Left hindlimb (tissue), 1 donor: Measurements from ENCODE around the gene DHRS7B.
"Not testable (repeated sequence)": the region's sequence is repeated elsewhere in the genome, so short reads cannot be mapped to it uniquely, and the experiment has no call there.

Experiments
- DNase-seq: peaks from one replicate; pipeline ENCODE4 v3.0.0-alpha.2; 2018

Gene DHRS7B

DNA sequence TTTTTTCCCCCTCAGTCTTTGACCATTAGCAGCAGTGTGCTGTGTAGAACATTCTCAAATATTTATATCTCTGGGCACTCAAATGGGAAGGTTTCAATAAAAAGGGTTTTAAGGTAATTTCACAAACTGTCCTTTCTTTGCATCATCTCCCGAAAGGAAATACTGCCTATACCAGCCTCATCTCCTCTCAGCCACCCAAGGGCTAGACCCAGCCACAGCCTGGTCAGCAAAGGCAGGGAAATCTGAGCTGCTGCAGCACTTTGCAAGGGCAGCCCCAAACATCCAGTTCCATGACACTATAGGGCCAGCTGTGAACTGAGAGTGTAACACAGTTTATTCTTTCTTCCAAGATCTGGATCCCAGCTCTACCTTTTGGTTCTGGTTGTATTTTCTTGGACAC, 58.3 kb downstream of the DHRS7B start:
- no peak for DNase-seq

DNA sequence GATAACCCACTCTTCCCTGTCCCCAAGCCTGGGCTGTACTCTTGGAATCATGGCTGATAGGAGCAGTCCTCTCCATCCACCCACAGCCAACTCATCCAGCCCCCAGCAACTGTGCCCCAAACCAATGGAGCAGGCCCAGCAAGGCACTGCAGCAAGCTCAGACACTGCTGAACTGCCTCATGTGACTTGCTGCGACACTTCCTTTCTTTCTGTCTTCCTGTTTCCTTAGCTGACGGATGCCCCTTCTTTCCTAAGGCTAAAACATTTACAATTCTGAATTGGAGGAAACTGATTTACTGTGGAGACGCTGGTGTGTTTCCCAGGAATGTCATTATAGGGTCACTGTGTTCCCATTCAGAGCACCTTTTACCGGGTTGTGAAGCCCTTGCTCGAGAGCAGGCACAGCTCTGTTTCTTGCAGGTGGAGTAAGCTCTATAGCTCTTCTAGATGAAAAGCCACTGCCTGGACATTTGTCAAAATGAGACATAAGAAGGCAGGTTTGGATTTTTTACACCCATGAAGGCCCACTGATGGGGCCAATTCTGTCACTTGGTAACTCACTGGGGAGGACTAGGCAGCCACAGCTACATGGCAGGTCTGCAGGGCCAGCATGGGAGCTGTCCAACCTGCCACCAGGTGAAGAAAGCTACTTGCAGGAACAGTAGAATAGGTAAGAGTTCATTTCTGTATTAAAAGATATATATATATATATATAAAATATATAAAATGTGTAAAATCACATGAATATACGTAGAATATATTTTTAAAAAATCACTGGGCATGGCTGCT, 59.8 kb downstream of the DHRS7B start:
- DNase-seq = no peak

DNA sequence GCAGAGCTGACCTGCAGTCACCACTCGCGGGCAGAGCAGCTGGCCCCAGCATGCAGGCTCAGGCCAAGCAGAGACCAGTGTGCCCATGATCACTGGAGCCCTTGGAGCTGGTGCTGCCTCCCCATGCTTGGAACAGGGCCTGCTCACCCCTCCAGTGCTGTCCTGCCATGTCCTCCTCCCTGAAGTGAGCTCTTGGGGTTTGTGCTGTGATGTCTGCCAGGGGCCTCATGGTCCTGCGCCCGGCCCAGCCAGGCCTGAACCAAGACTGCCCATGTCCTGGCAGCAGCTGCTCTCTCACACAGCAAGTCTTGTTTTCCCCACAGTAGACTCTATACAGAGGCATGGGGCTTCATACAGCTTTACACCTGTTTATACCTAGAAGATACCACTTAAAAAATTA, 62.6 kb downstream of the DHRS7B start:
- no peak for DNase-seq

DNA sequence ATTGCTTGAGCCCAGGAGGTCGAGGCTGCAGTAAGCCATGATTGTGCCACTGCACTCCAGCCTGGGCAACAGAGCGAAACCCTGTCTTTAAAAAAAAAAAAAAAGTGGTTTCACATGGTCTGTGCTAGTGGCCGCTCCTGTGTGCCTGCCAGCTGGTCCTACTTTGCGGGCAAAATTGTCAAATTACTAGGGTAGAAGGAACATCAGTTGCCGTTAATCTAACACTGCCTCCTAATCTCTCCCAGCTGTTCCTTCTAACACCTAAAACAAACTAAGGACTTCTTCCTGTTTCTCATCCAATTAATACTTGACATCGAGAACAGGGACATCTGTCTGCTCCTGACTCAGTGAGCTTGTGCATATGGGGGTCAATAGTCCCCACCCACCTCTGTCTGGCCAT, 63.3 kb downstream of the DHRS7B start:
- no peak for DNase-seq

DNA sequence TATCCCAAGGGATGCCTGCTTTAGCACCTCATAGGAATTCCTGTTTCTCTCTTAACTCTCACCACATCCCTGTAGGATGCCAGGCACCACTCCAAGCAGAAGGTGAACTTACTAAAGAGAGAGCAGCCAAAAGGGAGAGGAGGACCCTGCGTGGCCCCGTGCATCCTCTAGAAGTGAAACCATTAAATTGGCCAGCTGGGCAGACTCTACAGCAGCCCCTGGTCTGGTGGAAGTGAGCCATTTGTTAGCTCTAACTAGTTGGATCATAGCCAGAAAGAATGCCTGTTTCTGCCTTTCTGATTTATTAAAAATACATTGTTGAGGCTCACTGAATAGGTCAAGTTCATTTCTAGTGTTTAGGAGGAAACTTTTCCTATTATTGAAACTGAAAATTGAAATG, 64.9 kb downstream of the DHRS7B start:
- no peak for DNase-seq

DNA sequence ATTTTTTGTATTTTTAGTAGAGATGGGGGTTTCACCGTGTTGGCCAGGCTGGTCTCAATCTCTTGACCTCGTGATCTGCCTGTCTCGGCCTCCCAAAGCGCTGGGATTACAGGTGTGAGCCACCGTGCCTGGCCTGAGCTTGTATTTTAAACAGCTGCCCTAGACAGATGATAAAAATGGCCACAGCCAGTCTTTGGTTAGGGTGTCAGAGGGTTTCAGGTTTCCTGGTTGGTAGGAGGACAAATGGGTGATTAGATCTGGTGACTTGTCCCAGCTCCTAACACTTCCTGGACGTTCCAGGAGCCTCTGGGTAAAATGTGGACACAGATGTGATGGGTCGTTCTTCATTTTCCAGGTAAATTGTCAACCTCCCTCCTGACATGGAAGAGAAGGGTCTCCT, 65.7 kb downstream of the DHRS7B start:
- not testable (repeated sequence) for DNase-seq

DNA sequence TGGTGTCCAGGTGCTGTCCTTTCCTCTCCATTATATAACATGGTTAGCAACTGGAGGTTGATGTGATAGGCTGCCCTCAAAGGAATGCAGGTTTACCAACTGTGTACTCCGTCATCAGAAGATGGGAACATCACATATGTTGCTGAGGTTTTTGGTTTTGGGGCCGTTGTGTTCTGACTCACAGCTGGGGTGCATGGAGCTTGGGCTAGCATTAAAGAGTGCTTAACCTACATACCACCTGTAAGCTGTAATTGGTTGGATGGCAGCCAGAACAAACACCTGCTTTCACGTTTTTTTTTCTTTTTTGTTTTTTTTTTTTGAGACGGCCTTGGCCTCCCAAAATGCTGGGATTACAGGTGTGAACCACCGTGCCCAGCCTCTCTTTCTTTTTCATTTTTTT, 66.3 kb downstream of the DHRS7B start:
- DNase-seq = no peak

DNA sequence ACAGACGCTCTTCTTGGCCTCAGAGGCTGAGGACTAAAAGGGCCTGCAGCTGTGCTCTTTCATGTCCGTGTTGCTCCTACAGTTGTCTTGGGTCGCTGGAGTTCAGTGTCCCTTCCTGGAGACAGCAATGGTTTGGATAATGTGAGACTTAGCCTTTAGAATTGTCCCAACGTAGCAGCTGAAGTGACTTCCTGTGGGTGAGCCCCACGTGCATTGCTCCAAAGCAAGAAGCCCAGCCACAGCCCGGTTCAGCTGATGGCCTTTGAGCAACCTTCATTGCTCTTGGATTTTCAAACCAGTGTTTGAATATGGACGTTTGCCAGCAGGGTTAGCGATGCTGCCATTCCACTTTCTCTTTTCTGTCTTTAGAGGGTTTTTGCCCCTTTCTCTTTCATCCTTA, 67.5 kb downstream of the DHRS7B start:
- DNase-seq = no peak

DNA sequence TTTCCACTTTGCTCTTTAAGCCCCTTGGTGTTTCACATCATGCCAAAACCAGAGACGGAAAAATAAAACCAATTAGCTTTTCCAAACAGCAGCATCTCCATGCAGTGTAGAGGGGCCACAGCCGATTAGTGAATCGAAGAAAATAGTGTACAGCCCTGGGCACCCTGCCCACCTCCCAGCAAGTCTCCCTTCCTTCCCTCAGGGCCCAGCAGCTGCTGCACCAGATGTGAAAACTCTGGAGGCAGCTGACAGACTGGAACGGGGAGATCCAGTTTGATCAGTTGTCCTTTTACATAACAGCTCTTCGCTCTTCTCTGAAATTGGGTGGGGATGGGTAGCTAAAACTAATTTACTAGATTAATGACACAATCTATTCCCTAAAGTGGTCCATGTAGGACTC, 67.9 kb downstream of the DHRS7B start:
- peak; percentile 78 for DNase-seq

DNA sequence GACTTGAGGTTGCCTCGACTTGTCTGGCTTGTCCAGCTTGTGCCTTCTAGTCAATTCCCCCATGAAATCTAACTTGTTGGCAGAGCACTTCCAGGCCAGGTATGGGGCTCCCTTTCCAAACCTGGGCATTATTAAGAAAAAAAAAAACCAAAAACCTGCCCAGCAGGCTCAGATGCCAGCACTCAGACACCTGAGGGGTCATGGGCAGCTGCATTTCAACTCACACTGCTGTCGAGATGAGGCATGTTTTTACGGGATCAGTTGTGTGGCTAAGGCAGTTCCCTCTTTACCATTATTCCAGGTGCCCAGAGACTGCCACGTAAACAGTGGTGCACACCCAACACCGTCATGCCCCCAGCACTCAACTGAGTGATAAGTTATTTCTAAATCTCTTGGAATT, 69.4 kb downstream of the DHRS7B start:
- no peak for DNase-seq

DNA sequence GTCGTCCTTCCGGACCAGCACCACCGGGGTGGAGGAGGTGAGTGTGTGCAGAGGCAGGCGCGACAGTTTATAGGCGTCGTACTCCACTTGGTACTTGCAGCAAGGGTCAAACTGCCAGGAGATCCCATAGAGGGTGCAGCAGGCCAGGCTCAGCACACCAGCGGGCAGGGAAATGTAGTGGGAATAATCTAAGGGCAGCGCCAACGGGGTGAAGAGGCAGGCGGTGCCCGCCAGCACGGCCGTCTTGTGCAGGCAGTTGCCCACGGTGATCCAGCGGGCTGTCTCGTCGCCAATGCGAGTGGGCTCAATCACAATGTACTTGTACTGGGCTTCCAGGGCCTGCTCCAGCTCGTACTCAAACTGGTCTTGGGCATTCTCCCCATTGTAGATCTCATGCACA, 71.6 kb downstream of the DHRS7B start:
- DNase-seq = no peak

DNA sequence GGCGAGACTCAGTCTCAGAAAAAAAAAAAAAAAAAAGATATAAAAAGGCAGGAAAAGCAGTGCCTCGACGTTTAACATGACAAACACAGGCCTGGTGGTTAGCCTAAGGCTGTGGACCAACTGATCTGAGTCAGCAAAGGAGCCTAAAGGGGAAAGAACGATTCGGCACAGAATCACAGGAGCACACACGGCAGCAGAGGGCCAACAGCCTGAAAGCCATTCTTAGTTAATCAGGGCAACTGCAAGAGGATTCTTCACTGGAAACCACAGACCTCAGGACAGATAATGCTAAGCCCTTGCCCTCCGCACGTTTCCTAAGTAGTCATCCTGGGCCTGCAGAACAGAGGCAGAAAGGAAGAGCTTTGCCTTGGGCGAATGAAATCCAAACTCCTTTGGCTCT, 72.5 kb downstream of the DHRS7B start:
- no peak for DNase-seq

DNA sequence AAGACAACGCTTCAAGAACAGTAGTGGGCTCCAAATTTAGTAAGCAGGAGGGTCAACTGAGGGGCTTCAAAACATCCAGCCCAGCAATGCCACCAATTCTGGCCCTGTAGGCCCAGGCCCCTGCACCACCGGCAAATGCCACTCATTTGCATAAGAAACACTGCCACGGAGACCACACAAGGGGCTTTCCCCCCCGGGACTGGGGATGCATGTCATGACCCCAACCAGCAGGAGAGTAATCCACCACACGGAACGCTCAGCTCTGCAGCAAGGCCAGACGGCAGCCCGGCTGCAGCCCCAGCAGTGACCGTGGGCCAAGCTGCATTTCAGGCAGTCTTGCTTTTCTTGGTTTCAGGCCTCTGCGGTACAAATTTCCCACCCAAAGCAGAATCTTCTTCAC, 73.1 kb downstream of the DHRS7B start:
- DNase-seq = no peak

DNA sequence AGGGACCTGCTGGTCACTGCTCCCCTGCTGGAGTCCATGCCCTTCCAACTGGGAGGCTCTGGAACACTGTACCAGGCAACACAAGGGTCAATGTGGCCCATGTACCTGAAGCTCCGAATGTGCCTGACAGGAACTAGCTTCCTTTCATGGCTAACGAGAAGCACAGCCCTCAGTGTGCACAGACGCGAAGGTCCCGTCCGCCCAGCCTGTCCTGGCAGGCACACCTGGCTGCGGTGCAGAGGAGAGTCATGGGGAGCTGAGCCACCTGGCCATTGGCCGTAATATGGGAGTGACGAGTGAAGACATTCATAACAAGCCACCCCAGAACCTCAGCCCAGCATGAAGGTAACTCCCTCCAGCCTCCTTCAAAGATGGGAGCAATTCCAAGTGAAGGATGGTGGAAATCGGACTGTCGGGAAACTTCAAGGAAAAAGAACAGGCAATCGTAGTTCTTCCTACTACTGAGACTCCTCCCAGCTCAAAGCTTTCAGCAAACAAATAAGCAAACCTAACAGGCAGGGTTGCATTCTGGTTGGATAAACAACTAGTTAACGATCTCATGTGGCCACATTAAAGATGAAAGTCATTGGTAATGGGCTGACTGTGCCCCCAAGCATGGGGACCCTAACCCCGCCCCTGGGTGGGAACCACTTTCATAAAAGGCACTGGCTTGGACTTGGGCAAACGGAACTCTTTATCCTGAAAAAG, 74.0 kb downstream of the DHRS7B start:
- no peak for DNase-seq

DNA sequence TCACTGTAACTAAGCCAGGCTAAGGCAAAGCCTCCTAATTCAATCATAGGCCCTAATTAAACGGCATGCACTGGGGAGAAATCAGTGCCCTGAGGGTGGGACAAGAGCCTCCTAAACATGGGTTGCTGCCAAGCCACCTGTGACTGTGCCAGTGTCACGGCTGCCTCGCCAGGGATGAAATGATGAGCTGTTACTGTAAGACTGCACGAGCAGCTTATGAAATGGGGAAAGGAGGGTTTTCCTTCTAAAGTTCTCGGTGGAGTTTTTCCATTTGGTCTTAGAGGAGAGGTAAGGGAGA, 74.5 kb downstream of the DHRS7B start:
- DNase-seq = no peak

DNA sequence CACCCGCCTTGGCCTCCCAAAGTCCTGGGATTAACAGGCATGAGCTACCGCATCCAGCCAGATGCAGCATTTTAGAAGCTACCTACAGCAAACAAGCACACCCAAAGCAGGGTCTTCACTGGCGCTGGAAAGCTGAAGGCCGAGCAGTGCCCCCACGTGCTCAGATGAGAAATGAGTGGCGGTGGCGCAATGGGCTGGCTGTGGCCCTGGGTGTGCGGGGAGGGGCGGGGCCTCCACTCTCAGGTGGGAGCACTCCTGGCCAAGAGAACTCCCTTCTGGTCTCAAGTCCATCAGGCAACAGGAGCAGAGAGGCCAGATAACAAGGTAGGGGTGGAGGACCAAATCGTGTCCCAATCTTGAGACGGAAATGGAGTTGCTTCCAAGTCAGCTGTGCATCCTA, 75.1 kb downstream of the DHRS7B start:
- DNase-seq = no peak

DNA sequence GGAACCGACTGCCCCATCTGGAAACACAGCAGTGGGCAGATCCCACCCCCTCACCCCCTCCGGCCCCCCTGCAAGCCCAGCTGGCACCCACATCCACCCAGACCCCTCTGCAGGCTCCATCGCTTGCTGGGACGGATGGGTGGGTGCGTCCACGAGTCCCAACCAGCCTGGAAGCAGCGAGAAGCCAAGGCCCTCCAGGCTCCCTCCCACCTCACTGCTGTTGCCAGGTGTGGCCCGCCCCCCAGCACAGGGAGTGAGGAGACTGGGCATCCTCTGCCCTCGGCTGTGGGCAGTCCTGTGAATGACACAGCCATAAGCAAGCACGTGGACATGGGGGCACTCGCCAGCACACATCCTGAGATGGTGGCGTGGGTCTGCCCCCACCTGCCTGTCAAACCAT, 75.7 kb downstream of the DHRS7B start:
- no peak for DNase-seq

DNA sequence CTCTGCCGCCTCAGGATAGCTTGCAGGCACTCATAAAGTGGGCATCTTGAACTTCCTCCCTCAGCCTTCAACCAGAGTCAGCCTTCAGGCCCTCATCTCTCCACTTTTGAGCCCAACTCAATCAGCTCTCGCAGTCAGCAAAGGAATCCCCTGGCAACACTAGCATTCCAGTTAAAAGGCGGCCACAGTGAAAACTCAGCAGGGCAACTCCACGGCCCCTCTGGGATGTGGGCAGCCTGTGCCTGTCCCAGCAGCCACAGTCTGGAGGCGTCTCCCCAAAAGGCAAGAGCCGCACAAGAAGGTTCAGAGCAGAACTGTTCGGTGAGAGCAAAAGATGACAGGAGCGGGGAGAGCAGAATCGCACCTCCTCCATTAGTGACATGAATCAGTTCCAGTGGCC, 78.2 kb downstream of the DHRS7B start:
- no peak for DNase-seq

DNA sequence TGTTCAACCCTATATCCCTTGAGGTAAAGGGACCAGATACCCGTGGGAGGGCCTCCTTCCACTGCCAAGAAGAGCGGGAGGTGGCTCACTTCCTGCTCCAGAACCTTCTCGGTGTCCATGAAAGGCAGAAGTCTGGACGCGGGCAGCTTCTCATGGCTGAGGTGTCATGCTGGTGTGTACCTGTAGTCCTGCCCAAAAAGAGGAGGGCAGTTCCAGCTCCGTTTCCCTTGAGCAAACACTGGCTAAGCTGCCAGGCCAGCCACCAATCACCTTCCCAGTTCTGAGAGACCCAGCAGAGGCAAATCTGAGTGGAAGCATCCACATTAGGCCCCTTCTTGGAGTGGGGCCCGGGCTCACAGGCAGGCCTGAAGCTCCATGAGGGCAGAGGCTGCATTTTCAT, 81.6 kb downstream of the DHRS7B start:
- DNase-seq = no peak

DNA sequence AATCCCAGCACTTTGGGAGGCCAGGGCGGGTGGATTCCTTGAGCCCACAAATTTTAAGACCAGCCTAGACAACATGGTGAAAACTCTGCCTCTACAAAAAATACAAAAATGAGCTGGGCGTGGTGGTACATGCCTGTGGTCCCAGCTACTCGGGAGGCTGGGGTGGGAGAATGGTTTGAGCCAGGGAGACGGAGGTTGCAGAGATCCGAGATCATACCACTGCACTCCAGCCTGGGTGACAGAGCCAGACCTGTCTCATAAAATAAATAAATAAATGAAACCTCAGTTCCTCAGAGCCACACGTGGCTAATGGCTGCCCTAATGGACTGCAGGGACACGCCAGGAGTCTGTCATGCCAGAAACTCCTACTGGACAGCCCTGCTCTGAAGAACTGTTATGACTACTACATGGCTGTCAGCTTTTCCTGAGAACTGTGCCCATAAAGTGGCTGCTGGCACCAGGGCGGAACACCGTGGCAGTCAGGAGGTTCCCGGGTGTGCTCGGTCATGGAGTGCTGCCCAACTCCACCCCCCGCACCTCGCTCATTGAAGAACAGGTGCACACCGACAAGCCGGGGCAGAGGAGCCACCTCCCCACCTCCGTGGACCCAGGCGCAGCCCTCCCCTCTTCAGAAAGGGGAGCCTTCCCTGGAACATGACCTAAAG, 82.9 kb downstream of the DHRS7B start:
- no peak for DNase-seq

DNA sequence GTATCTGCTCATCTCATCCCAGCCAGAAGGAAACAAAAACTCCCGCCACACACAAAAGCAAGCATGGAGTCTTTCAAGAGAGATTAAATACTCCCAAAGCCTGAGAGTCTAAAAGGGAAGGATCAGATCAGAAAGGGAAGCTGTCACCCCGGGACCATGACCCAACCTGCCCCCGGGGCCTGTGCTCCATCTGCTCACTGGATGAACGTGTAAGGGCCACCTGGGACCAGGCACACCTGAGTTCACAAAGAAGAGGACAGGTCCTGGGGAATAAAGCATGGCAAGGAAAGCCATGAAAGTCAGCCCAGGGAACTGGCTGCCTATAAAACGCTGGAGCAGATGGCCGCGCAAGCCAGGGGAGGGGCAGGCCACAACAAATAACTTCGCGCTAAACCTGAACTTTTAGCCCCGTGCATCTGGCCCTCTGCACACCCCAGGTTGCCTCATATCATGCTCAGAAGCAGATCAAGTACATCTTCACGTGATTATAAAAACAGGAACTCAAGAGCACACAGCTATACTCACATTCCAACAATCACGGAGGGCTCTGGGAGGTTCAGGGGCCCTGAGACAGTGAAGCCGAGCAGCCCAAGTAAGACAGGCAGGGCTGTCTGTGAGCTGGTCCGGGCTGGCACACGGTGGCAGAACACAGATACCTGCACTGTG, 83.8 kb downstream of the DHRS7B start:
- DNase-seq = no peak

DNA sequence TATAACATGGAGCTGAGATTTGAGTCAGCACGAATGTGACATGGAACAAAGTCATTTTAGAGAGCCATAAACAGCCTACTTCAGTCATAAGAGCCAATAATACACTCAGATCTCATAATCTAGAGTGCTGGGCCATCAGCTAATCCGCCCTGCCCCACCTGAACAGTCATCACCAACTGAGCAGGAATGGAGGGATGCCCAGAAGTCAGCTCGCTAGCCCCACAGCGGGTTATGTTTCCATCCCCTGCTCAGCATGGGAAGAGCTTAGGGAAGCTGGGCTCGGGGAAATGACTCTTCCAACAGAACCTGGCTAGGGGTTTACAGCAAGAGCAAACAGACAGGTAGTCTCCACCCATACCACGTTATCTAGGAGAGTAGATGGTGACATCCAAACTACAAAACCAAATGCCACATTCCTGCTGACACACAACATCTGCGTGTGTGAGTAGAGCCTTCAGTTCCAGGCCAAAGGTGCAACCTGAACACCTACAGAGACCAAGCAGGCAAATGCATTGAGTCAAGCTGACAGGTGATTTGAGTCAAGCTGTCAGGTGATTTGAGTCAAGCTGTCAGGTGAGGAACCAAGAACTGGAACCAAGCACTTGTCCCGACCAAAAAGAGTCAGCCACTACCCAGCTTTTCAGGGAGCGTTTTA, 85.2 kb downstream of the DHRS7B start:
- DNase-seq = no peak
